D721Med (cell line): Measurements from ENCODE around the gene TRABD.
"Not testable (repeated sequence)": the region's sequence is repeated elsewhere in the genome, so short reads cannot be mapped to it uniquely, and the experiment has no call there.

ENCODE experiments used
- DNase-seq: peaks from one replicate; pipeline ENCODE4 v3.0.0; 2011; ENCODE audit warnings: low spot score; ENCODE audit not compliant: insufficient read length
- FAIRE-seq: peaks from 2 replicates; lab custom pipeline; 2011; peaks lifted over from hg19 to GRCh38; lab: Jason Lieb, UNC
- TF ChIP-seq, protein P1 (sequence below): IDR thresholded peaks from 2 replicates; pipeline ENCODE4 v1.5.1; 2012; ENCODE audit warnings: mild to moderate bottlenecking, control low read depth; ENCODE audit not compliant: insufficient read depth; ENCODE audit errors: missing control alignments

The TRABD gene

DNA sequence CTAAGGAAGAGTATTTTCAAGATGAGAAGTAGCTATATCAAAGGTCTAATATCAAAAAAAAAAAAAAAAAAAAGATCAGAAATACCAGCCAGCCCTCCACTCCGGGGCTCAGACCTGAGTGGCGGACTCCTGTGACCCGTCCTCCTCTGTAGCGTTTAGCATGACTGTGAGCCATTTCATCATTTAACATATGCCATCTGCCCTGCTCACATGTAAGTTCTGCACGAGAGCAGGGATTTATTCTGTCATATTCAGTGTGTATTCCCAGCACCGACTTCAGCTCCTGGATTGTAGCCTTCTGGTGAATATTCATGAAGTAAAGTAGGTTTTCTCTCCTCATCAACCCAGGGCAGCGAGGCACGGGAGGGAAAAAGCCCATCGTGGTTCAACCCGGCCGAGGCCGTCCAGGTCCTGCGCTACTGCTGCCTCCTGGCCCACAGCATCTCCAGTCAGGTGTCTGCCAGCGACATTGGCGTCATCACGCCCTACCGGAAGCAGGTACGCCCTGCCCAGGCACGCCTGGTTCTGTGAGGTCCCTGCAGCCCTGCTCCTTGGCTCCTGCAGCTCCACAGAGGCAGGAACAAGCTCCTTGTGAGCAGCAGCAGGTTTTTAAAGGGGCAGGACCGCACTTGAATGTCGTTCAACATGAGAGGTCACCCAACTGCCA lies 27.9 kb upstream of the TRABD start:
- TF ChIP-seq, protein P1, sequence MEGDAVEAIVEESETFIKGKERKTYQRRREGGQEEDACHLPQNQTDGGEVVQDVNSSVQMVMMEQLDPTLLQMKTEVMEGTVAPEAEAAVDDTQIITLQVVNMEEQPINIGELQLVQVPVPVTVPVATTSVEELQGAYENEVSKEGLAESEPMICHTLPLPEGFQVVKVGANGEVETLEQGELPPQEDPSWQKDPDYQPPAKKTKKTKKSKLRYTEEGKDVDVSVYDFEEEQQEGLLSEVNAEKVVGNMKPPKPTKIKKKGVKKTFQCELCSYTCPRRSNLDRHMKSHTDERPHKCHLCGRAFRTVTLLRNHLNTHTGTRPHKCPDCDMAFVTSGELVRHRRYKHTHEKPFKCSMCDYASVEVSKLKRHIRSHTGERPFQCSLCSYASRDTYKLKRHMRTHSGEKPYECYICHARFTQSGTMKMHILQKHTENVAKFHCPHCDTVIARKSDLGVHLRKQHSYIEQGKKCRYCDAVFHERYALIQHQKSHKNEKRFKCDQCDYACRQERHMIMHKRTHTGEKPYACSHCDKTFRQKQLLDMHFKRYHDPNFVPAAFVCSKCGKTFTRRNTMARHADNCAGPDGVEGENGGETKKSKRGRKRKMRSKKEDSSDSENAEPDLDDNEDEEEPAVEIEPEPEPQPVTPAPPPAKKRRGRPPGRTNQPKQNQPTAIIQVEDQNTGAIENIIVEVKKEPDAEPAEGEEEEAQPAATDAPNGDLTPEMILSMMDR: no peak
- DNase-seq (no peak), FAIRE-seq (no peak)

DNA sequence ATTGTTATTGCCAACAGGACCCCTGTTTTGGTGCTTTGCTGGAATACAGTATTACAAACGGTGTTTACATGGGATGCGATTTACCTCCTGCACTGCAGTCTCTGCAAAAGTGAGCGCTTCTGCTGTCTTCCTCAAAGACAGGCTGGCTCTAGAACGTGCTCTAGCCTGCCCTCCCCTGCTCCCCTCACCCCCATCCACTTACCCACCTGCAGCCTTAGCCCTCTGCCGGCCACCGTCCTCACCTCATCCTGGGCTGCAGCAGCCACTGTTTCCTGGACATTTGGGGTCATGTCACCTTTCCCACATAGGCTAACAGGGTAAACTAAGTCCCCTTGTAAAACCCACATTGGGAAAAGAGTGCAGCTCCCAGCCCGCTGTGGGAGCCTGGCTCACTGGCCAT lies 24.8 kb upstream of the TRABD start:
- FAIRE-seq (no peak), DNase-seq (no peak)
- TF ChIP-seq, protein P1: no peak

DNA sequence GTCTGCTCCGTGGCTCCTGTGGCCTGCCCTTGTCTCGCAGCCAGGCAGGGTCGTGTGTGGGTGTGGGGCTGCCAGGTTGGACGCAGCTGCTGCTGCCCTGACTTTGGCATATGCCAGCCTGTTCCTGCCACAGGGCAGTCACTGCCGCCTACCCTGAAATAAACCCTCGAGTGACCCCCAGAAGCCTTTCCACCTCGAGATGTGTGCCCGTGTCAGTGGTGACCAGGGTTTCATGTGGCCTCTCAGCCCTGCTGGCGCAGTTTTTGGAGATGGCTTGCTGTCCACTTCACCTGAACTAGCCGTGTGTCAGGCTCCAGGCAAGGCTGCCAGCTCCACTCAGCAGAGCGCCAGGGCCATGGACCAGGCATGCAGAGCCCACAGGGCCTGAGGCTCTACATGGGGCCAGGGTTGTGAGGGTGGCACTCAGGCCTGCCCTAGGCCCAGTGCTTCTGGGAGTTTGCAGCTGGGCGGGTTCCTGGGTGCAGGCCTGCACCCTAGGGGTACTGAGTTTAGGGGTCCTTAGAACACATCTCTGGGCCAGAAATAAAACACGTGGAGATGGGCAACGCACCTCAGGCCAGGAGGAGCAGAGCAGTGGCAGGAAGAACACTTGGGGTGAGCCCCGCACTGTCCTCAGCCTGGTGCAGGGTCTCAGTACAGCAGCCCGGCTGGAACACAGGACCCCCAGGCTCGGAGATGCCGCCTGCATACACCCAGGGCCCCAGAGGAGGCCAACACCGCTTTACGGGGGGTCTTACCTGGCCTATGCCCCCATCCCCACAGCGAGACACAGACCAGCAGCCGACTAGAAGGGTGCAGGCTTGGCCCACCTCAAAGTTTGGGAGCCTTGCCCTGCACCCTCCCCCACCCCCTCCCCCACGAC lies 24.0 kb upstream of the TRABD start:
- no peak for FAIRE-seq
- TF ChIP-seq, protein P1: no peak
- no peak for DNase-seq

DNA sequence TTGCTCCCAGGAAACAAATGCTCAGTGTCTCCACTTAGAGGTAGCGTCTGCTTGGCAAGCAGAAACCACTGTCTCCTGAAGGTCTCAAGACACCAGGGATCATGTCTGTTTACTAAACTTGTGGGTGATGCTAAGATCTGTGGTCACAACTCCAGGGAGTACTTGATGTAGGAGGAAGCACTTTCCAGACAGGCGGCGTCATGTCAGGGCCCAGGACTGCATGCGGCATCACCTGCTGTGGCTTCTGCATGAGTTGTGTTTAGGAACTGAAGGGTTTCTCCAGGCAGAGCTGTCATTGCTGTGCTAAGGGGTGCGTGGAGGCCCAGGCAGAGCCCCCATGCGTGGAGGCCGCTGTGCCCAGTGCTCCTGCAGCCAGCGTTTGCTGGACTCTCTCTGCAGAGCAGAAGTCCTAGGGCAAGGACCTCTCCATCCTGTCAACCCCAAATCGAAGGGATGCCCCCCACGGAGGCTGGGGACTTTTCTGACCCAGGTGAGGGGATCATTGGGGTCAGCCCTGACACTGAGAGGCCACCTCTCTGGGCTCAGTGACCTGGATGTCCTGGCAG lies 23.2 kb upstream of the TRABD start:
- DNase-seq: no peak
- TF ChIP-seq, protein P1: no peak
- FAIRE-seq: no peak

DNA sequence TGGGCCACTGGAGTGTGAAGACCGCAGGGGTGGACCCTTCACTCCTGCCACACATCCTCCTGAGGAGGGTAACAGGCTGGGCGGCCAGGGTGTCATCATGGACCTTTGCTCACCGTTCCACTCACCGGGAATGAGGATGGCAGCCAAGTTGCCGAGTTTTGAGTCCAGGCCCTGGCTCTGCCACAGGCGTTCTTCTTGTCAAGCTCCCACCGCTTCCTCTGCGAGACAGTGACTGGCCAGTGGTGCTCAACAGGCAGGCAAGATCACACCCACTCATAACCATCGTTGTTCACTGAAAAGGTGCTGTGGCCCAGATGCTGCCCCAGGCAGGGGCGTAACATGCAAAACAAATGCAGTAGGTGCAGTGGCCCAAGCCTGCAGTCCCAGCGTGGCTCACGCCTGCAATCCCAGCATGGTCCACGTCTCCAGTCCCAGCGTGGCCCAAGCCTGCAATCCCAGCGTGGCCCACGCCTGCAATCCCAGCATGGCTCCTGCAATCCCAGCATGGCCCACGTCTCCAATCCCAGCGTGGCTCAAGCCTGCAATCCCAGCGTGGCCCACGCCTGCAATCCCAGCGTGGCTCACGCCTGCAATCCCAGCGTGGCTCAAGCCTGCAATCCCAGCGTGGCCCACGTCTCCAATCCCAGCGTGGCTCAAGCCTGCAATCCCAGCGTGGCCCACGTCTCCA lies 20.1 kb upstream of the TRABD start:
- DNase-seq: no peak
- FAIRE-seq: no peak
- TF ChIP-seq, protein P1: no peak

DNA sequence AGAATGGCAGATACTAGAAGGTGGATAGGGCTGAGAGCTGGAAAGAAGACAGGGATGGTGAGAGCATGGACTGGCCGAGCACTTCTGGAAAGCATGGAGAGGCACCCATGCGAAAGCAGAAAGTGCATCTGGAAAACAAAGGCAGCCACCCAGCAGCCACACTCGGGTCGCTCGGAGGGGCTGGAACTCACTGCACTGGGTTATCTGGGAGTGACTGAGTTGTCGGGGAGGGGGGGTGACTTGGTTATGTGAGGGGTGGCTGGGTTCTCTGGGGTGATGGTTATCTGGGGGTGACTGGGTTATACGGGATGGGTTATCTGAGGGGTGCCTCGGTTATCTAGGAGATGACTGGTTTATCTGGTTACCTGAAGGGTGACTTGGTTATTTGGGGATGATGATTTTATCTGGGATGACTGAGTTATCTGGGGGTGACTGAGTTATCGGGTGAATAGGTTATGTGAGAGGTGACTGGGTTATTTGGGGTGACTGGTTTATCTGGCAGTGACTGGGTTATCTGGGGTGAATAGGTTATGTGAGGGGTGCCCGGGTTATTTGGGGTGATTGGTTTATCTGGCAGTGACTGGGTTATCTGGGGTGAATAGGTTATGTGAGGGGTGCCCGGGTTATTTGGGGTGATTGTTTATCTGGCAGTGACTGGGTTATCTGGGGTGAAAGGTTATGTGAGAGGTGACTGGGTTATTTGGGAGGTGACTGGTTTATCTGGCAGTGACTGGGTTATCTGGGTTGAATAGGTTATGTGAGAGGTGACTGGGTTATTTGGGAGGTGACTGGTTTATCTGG lies 17.8 kb upstream of the TRABD start:
- FAIRE-seq (no peak), DNase-seq (no peak)
- TF ChIP-seq, protein P1: no peak

DNA sequence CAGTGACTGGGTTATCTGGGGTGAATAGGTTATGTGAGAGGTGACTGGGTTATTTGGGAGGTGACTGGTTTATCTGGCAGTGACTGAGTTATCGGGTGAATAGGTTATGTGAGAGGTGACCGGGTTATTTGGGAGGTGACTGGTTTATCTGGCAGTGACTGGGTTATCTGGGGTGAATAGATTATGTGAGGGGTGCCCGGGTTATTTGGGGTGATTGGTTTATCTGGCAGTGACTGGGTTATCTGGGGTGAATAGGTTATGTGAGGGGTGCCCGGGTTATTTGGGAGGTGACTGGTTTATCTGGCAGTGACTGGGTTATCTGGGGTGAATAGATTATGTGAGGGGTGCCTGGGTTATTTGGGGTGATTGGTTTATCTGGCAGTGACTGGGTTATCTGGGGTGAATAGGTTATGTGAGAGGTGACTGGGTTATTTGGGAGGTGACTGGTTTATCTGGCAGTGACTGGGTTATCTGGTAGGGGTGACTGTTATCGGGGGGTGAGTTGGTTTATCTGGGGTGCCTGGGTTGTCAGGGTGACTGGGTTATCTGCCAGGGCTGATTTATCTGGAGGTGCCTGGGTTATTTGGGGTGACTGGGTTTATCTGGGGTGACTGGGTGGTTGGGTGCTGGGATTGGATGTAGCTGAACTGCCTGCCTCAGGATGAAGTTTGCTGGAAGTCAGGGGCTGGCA lies 17.1 kb upstream of the TRABD start:
- not testable (repeated sequence) for DNase-seq, FAIRE-seq
